Esophagus (tissue), 2 donors: Measurements from ENCODE around the gene TGM2. TPM values are rescaled to one million over a fixed set of nuclear protein-coding genes. Genes with fewer than 3 reads are reported as not detected.

Source experiments
- H3K27ac ChIP-seq, 2 donors: one replicate each; pipeline ENCODE4 v1.5.1; 2013; ENCODE audit warnings: low read depth in 2 of 2, mild to moderate bottlenecking in 2 of 2, inconsistent platforms in 1 of 2, low read length in 1 of 2, moderate library complexity in 1 of 2
- H3K27me3 ChIP-seq, 2 donors: one replicate each; pipeline ENCODE4 v1.6.1; 2013; ENCODE audit warnings: low read length in 2 of 2, control low read depth in 1 of 2, mild to moderate bottlenecking in 1 of 2; ENCODE audit not compliant: insufficient read depth in 2 of 2, control insufficient read depth in 1 of 2
- H3K36me3 ChIP-seq, 2 donors: one replicate each; pipeline ENCODE4 v1.6.1; 2013; ENCODE audit warnings: low read length in 1 of 2; ENCODE audit not compliant: control insufficient read depth in 2 of 2, insufficient read depth in 2 of 2
- H3K4me1 ChIP-seq, 2 donors: one replicate each; pipeline ENCODE4 v1.6.1; 2013; ENCODE audit warnings: low read length in 1 of 2; ENCODE audit not compliant: control insufficient read depth in 2 of 2, insufficient read depth in 2 of 2
- H3K4me3 ChIP-seq, 2 donors: one replicate each; pipeline ENCODE4 v1.5.1; 2013; ENCODE audit warnings: low read length in 2 of 2, mild to moderate bottlenecking in 2 of 2, low read depth in 1 of 2, moderate library complexity in 1 of 2
- H3K9me3 ChIP-seq, 2 donors: one replicate each; pipeline ENCODE4 v1.6.1; 2013; ENCODE audit warnings: mild to moderate bottlenecking in 2 of 2, low read depth in 1 of 2, low read length in 1 of 2, moderate library complexity in 1 of 2; ENCODE audit not compliant: control insufficient read depth in 2 of 2, insufficient read depth in 1 of 2
- WGBS, 2 donors: extraction: QIAGEN DNeasy Blood & Tissue Kit; methylation state at CpG; one replicate each; pipeline ENCODE4 v1.1.7; 2013; 5-methylcytosine and 5-hydroxymethylcytosine counted together
- polyA plus RNA-seq, 2 donors: library from polyadenylated mRNA; stranded (reverse); fragments of 200-250 nt; gene quantifications; one replicate each; pipeline ENCODE4 v1.2.3, GENCODE V29; 2013
- donor health status: healthy with polysubstance abuse.
- donor health status: Bipolar disorder and iron deficiency.

The TGM2 gene
- polyA plus RNA-seq, 2 donors, result 5.1 to 8.6 TPM

GRCh38 chr20:38164069-38164468 lies 1.0 kb downstream of the TGM2 start:
- Histone ChIP-seq H3K36me3 (no peaks in the 10 kb centered on the region), H3K27me3 (no peaks in the 10 kb centered on the region), H3K9me3 (no peaks in the 10 kb centered on the region), H3K27ac (peak overlapping the region; percentile 9 to 57), H3K4me1 (peaks cover 3 to 11% of the 10 kb centered on the region in 2 donors), H3K4me3 (peak overlapping the region in 1 of 2 donors; percentile 32)
- 86 to 95% methylated on average over 5 of the region's 5 CpGs for WGBS, 2 donors

GRCh38 chr20:38162878-38163875 lies 1.9 kb downstream of the TGM2 start:
- no peaks in the 10 kb centered on the region for H3K27me3 ChIP-seq
- H3K4me3 ChIP-seq, result no peak overlapping the region
- H3K27ac ChIP-seq, result peak overlapping the region in 1 of 2 donors; percentile 57
- no peaks in the 10 kb centered on the region for H3K9me3 ChIP-seq
- peaks cover 3 to 10% of the 10 kb centered on the region in 2 donors for H3K4me1 ChIP-seq
- 65 to 75% methylated on average over 15 of the region's 15 CpGs for WGBS, 2 donors
- H3K36me3 ChIP-seq, result no peaks in the 10 kb centered on the region

GRCh38 chr20:38162149-38162548 lies 2.9 kb downstream of the TGM2 start:
- WGBS, 2 donors, result 62 to 69% methylated on average over 2 of the region's 2 CpGs
- Histone ChIP-seq H3K4me1 (peaks cover 3 to 10% of the 10 kb centered on the region in 2 donors), H3K27ac (no peak overlapping the region), H3K27me3 (no peaks in the 10 kb centered on the region), H3K9me3 (no peaks in the 10 kb centered on the region), H3K4me3 (no peak overlapping the region), H3K36me3 (no peaks in the 10 kb centered on the region)

- H3K27ac ChIP-seq, result peak overlapping the region in 1 of 2 donors; percentile 17
- H3K36me3 ChIP-seq, result no peaks in the 10 kb centered on the region
- peaks cover 3 to 10% of the 10 kb centered on the region in 2 donors for H3K4me1 ChIP-seq
- no peaks in the 10 kb centered on the region for H3K9me3 ChIP-seq
- no peak overlapping the region for H3K4me3 ChIP-seq
- 89 to 91% methylated on average over 14 of the region's 14 CpGs for WGBS, 2 donors
- H3K27me3 ChIP-seq, result no peaks in the 10 kb centered on the region
These were observed 3.7 kb downstream of the TGM2 start for GRCh38 chr20:38161412-38161774.

GRCh38 chr20:38159957-38160756 lies 4.9 kb downstream of the TGM2 start:
- no peak overlapping the region for H3K4me3 ChIP-seq
- H3K4me1 ChIP-seq, result peaks cover 2 to 4% of the 10 kb centered on the region in 2 donors
- peak overlapping the region; percentile 13 to 33 for H3K27ac ChIP-seq
- H3K27me3 ChIP-seq, result no peaks in the 10 kb centered on the region
- 87 to 88% methylated on average over 7 of the region's 7 CpGs for WGBS, 2 donors
- no peaks in the 10 kb centered on the region for H3K36me3 ChIP-seq
- no peaks in the 10 kb centered on the region for H3K9me3 ChIP-seq

- Histone ChIP-seq H3K27me3 (no peaks in the 10 kb centered on the region), H3K4me3 (no peak overlapping the region), H3K27ac (peak overlapping the region in 1 of 2 donors; percentile 33), H3K4me1 (peaks cover 0 to 4% of the 10 kb centered on the region in 2 donors), H3K9me3 (no peaks in the 10 kb centered on the region), H3K36me3 (no peaks in the 10 kb centered on the region)
- WGBS, 2 donors, result 83 to 93% methylated on average over 5 of the region's 5 CpGs
These were observed 5.5 kb downstream of the TGM2 start for GRCh38 chr20:38159566-38159956.

GRCh38 chr20:38158701-38159351 lies 6.2 kb downstream of the TGM2 start:
- no peaks in the 10 kb centered on the region for H3K9me3 ChIP-seq
- H3K27me3 ChIP-seq, result no peaks in the 10 kb centered on the region
- H3K4me1 ChIP-seq, result peaks cover 0 to 4% of the 10 kb centered on the region in 2 donors
- H3K27ac ChIP-seq, result peak overlapping the region; percentile 54 to 66
- H3K4me3 ChIP-seq, result no peak overlapping the region
- WGBS, 2 donors, result 66 to 67% methylated on average over 14 of the region's 14 CpGs
- H3K36me3 ChIP-seq, result no peaks in the 10 kb centered on the region

- no peaks in the 10 kb centered on the region for H3K36me3 ChIP-seq
- WGBS, 2 donors, result 74 to 78% methylated on average over 14 of the region's 14 CpGs
- no peaks in the 10 kb centered on the region for H3K9me3 ChIP-seq
- no peaks in the 10 kb centered on the region for H3K27me3 ChIP-seq
- peaks cover 0 to 4% of the 10 kb centered on the region in 2 donors for H3K4me1 ChIP-seq
- H3K27ac ChIP-seq, result peak overlapping the region; percentile 56 to 66
- no peak overlapping the region for H3K4me3 ChIP-seq
These were observed 7.2 kb downstream of the TGM2 start for GRCh38 chr20:38157635-38158495.
